GM18858 (cell line): ENCODE results near the gene TCN1.
"Not testable (repeated sequence)": the region's sequence is repeated elsewhere in the genome, so short reads cannot be mapped to it uniquely, and the experiment has no call there.

ENCODE experiments used
- ATAC-seq: cut with Tn5 transposase; IDR thresholded peaks from one replicate; pipeline ENCODE4 v1.9.1; 2021; ENCODE audit not compliant: unreplicated experiment

TCN1 gene, protein sequence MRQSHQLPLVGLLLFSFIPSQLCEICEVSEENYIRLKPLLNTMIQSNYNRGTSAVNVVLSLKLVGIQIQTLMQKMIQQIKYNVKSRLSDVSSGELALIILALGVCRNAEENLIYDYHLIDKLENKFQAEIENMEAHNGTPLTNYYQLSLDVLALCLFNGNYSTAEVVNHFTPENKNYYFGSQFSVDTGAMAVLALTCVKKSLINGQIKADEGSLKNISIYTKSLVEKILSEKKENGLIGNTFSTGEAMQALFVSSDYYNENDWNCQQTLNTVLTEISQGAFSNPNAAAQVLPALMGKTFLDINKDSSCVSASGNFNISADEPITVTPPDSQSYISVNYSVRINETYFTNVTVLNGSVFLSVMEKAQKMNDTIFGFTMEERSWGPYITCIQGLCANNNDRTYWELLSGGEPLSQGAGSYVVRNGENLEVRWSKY

DNA sequence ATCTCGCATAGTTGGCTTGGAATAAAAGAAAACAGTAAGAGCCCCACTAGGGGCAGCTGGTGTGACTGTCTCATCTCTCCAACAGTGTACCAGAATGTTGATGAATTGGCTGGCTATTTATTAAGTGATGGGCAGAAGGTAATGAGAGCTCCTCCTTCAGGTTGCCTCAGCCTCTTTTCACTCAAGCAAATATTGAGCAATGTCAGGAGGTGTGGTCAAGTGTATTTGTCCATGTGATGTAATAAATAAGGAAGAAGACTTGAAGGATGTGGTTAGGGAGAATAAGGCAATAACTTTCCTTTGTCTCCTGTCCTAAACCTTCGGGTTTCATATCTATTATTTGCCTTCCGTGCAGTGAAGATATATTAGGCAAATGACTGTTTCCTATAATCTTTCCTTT lies at the start of gene TCN1:
TSS of gene TCN1 (minus strand) at position 91 of the 400 bp plus-strand sequence. CDS start at position 74, 17 bp downstream.
- ATAC-seq, result no peak

DNA sequence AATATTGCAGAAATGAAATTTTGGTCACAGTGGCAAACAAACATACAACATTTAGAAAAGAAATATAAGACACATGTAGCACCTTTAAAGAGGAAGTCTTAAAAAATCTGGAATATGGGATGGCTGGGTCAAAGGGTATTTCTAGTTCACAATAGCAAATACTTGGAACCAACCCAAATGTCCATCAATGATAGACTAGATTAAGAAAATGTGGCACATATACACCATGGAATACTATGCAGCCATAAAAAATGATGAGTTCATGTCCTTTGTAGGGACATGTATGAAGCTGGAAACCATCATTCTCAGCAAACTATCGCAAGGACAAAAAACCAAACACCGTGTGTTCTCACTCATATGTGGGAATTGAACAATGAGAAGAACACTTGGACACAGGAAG lies 37.3 kb upstream of the TCN1 start:
- not testable (repeated sequence) for ATAC-seq

DNA sequence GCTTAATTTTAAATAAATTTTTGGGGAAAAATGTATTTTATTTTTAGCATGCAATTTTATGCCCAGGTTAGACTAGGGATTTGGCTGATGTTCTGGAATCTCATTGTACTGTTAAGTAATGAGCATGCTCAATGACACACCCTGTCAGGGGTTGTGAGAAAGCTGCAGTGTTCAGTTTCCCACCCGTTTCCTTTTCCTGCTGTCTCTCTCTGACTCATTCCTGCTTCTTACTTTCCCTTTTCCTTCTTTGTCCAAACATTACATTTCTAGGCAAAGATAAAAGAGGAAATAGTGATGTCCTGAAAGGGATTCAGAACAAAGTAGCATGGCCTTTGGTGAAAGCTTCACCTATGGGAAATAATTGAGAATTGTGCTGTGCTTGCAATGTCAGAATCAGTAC lies 35.0 kb upstream of the TCN1 start:
- no peak for ATAC-seq

- no peak for ATAC-seq
Measured at GRCh38 chr11:59900366-59901126, 34.3 kb upstream of the TCN1 start.

DNA sequence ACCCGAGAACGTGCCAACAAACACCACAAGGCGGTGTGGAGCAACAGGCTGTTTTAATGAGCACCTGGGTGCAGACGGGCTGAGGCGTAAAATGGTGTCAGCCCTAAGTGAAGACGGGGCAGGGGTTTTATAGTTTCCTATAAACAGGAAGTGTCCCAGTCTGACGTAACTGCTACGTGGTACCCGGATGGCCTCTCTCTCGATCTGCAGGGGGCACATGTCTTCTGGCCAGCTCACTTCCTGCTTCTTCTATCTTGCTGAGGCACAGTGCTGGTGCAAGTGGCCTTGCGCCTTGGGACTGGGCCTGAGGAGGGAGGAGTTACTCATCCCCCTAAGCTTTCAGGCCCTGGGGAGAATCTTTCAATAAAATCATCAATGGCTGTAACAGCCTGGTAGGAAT lies 33.2 kb upstream of the TCN1 start:
- ATAC-seq, result no peak

DNA sequence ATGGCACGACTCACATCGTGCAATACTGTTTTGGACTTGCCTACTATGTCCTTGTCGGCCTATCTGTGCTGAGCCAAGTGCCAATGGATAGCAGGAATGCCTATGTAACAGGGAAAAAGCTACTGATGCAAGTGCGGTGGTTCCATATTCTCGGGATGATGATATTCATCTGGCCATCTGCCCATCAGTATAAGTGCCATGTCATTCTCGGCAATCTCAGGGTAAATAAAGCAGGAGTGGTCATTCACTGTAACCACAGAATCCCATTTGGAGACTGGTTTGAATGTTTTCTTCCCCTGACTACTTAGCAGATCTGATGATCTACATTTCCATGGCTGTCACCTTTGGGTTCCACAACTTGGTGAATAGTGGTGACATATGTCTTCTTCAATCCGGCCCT lies 32.4 kb upstream of the TCN1 start:
- ATAC-seq, result no peak

DNA sequence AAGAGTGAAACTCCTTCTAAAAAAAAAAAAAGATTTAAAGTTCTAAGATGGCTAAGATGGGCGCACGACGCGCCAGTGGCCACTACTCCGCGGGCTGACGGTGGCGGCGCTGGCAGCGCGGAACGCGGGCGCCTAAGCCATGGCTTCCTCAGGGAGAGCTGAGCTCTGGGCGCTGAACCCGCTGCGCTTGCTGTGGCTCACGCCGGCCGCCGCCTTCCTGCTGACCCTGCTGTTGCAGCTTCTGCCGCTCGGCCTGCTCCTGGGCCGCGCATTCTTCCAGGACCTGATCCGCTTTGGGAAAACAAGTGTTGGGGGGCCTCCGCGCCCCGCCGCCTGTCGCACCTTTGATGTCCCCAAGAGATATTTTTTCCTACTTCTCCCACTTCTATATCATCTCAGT lies 31.8 kb upstream of the TCN1 start:
- ATAC-seq, result no peak

DNA sequence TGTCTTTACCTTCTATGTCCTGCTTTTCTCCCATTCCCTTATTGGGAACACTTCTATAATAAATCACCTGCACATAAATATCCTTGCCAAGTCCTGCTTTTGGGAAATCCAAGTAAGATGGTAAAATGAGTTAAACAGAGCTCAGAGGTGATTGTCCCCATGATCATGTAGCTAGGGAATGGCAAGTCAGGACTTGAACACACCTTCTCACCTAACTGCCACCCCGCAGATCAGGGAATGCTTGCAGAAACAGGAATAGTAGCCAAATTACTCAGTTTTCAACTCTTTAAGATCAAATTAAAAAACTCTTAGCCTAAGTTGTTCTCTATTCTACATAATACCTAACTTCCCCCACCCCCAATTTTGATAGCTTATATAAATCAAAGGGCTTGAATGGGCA lies 28.3 kb upstream of the TCN1 start:
- no peak for ATAC-seq

DNA sequence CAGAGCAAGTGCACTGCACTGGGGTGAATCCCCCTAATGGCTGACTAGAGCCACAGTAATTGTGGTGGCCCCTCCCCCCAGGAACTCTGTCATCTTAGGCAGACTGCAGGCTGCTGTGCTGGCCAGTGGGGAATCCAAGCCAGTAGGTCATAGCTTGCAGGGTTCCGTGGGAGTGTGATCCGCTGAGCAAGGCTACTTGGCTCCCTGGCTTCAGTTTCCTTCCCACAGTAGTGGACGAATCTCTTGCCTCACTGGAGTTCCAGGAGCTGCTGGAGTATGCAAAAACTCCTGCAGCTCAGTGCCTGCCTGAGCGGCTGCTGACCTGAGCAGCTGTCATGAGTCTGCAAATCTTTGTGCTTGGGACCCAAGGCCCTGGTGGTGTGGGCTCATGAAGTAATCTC lies 25.5 kb upstream of the TCN1 start:
- ATAC-seq, result no peak

DNA sequence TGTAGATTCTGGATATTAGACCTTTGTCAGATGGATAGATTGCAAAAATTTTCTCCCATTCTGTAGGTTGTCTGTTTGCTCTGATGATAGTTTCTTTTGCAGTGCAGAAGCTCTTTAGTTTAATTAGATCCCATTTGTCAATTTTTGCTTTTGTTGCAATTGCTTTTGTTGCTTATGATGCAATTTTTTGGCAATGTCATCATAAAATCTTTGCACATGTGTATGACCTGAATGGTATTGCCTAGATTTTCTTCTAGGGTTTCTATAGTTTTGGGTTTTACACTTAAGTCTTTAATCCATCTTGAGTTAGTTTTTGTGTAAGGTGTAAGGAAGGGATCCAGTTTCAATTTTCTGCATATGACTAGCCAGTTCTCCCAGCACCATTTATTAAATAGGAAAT lies 20.9 kb upstream of the TCN1 start:
- ATAC-seq, result not testable (repeated sequence)

DNA sequence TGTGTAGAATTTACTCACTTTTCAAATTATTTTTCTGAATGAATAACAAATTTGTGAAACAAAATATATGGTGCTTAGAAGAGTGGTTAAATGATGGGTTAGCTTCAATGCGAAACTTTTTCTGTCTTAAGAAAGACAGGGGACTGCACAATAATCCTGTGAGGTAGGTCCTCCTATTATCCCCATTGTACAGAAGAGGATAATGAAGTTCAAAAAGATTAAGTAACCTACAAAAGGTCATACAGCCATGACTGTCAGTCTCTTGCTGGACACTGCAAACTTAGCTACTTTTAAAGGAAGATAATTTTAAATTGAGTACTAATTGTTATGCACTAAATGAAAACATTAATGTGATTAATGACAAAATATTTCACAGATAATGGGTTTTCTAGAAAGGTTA lies 17.3 kb upstream of the TCN1 start:
- no peak for ATAC-seq

DNA sequence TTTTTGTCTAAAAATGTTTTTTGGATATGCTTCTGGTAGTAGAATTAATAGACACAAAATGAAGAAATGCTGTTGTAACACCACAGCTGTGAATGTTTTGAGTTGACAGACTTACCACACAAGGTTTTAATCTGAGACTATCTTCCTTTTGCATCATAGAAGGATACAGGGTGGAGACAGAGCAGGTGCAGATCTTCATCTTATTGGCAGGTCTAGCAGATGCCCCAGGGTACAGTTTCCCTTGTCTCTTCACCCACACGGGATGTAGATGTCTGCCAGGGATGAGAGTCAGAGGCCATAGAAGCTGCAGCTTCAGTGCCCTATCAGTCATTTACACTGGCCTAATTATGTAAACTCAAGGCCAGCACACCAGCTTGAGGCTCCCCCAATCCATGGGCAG lies 13.3 kb upstream of the TCN1 start:
- no peak for ATAC-seq

- ATAC-seq, result no peak
Measured at GRCh38 chr11:59878575-59878974, 12.3 kb upstream of the TCN1 start, which contains the start of gene OOSP3. TSS of gene OOSP3 (plus strand) at chr11:59878782. CDS start at chr11:59878809, 27 bp downstream.

DNA sequence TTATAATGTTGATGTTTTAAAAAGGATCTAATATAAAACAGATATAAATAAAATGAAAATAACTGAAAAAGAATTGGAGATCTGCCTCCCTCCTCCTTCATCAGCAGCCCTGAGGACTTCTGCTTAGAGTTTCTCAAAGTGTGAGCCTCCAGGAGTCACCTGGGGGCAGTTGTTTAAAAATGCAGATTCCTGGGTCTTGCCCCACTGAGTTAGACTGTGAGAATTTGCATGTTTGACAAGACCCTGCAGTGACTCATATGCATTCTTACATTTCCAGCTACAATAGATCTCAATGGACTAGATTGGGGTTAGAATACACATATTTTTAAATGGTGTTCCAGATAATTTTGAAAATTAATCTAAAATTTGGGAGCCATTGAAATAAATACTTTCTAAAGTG lies 11.5 kb upstream of the TCN1 start:
- no peak for ATAC-seq

- ATAC-seq, result no peak
Measured at GRCh38 chr11:59877325-59877724, 11.0 kb upstream of the TCN1 start.

- no peak for ATAC-seq
Measured at GRCh38 chr11:59875856-59876519, 9.7 kb upstream of the TCN1 start.

- ATAC-seq, result no peak
Measured at GRCh38 chr11:59872076-59872475, 5.8 kb upstream of the TCN1 start.

DNA sequence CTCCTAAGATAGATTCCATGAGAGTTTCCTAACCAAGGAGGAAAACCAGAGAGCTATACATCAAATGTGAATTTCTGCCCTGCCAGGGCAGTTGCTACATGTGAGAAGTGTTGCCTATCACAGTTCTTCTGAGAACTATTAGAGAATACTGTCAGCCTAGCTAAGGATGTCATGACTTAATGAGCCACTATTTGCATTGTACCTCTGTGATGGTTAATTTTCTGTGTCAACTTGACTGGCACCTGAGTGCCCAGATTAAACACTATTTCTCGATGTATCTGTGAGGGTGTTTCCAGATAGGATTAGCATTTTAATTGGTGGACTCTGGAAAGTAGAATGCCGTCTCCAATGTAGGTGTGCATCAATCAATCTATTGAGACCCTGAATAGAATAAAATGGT lies 1.7 kb upstream of the TCN1 start:
- ATAC-seq, result no peak

- ATAC-seq, result no peak
Measured at GRCh38 chr11:59866836-59867235, 549 bp upstream of the TCN1 start.

DNA sequence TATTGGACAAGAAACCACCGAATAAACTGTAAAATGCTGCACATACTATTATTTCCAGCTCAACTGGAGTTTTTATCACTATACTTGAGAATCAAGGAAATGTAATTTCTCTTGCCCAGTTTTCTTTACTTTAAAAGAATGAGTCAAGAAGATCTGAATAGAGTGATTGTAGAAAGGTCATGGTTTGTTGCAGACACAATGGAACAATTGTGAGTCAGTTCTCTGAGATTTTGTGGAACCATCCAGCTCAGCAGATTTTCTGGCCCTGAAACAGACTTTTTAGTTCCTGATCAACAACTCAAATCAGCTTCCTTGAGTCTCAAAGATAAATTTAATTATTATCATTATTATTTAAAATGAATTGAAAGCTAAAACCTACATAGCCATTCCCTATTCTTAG lies 1.3 kb downstream of the TCN1 start:
- no peak for ATAC-seq

- no peak for ATAC-seq
Measured at GRCh38 chr11:59862252-59862651, 4.0 kb downstream of the TCN1 start.

DNA sequence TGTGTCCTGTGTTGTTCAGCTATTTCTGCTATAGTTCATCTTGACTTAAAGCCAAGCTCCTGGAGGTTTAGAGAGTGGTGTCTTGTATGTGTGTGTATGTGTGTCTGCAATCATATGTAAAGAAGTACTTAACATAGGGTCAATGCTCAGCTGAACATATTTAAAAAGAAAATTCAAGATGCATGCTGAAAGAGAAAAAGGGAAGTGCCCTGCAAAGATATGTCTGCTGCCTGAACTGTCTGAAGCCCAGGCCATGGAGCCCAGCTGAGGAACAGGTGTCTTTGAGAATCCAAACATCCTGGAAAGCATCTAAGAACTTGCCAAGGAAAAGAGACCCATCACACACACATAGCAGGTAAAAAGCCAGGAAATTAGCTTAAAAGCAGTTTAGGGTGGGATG lies 6.6 kb downstream of the TCN1 start:
- ATAC-seq, result no peak
